Liver (tissue), 9 donors: ENCODE data around the gene FTO. TPM values are rescaled to one million over a fixed set of nuclear protein-coding genes. Genes with fewer than 3 reads are reported as not detected.

Source experiments
- DNase-seq: peaks from one replicate; pipeline ENCODE4 v3.0.0-alpha.2; 2017; ENCODE audit warnings: low spot score
- H3K27ac ChIP-seq, 2 donors: one replicate each; pipeline ENCODE4 v1.7.0; 2013; ENCODE audit warnings: inconsistent platforms in 2 of 2, low read length in 2 of 2, control low read depth in 1 of 2, low read depth in 1 of 2, mild to moderate bottlenecking in 1 of 2
- H3K27me3 ChIP-seq, 4 donors: one replicate each; pipeline versions ENCODE4 v1.6.1 to v1.7.0; 2013; ENCODE audit warnings: low read length in 3 of 4, inconsistent platforms in 1 of 4, mild to moderate bottlenecking in 1 of 4, moderate library complexity in 1 of 4; ENCODE audit not compliant: control insufficient read depth in 4 of 4, insufficient read depth in 4 of 4
- H3K36me3 ChIP-seq, 4 donors: one replicate each; pipeline versions ENCODE4 v1.6.1 to v1.7.0; 2013; ENCODE audit warnings: low read length in 3 of 4, mild to moderate bottlenecking in 3 of 4, low read depth in 1 of 4, moderate library complexity in 1 of 4; ENCODE audit not compliant: control insufficient read depth in 4 of 4, insufficient read depth in 3 of 4
- H3K4me1 ChIP-seq, 4 donors: one replicate each; pipeline versions ENCODE4 v1.6.1 to v1.7.0; 2013; ENCODE audit warnings: low read length in 3 of 4, mild to moderate bottlenecking in 3 of 4, moderate library complexity in 1 of 4; ENCODE audit not compliant: control insufficient read depth in 4 of 4, insufficient read depth in 4 of 4
- H3K4me3 ChIP-seq, 3 donors: one replicate each; pipeline versions ENCODE4 v1.6.1 to v1.7.0; 2013; ENCODE audit warnings: low read length in 3 of 3, control low read depth in 1 of 3, low read depth in 1 of 3, mild to moderate bottlenecking in 1 of 3
- H3K9ac ChIP-seq, 2 donors: one replicate each; pipeline ENCODE4 v1.7.0; 2013; ENCODE audit warnings: low read length in 2 of 2, mild to moderate bottlenecking in 2 of 2, moderate library complexity in 2 of 2, control low read depth in 1 of 2, low read depth in 1 of 2
- H3K9me3 ChIP-seq, 4 donors: one replicate each; pipeline versions ENCODE4 v1.6.1 to v1.7.0; 2013; ENCODE audit warnings: low read length in 3 of 4; ENCODE audit not compliant: control insufficient read depth in 4 of 4
- EGR1 ChIP-seq, 2 donors: IDR thresholded peaks; 2 replicates each; pipeline ENCODE4 v1.6.1; 2016 to 2018; ENCODE audit warnings: antibody characterized with exemption in 2 of 2, low read depth in 2 of 2
- FOXA1 ChIP-seq: IDR thresholded peaks from 2 replicates; pipeline ENCODE4 v1.6.1; 2016; ENCODE audit warnings: antibody characterized with exemption
- FOXA2 ChIP-seq: IDR thresholded peaks from 2 replicates; pipeline ENCODE4 v1.6.1; 2016; ENCODE audit warnings: antibody characterized with exemption
- GABPA ChIP-seq, 2 donors: IDR thresholded peaks in 1 of 2; conservative IDR thresholded peaks in 1 of 2; 2 replicates each; pipeline ENCODE4 v1.6.1; 2016; ENCODE audit warnings: antibody characterized with exemption in 2 of 2, mild to moderate bottlenecking in 1 of 2, moderate library complexity in 1 of 2
- HNF4A ChIP-seq, 2 donors: conservative IDR thresholded peaks; 2 replicates each; pipeline ENCODE4 v1.6.1; 2016; ENCODE audit warnings: antibody characterized with exemption in 2 of 2, mild to moderate bottlenecking in 2 of 2
- JUND ChIP-seq, 2 donors: IDR thresholded peaks; 2 replicates each; pipeline ENCODE4 v1.6.1; 2016; ENCODE audit warnings: antibody characterized with exemption in 2 of 2
- NR2F2 ChIP-seq: IDR thresholded peaks from 2 replicates; pipeline ENCODE4 v1.6.1; 2016; ENCODE audit warnings: antibody characterized with exemption
- RAD21 ChIP-seq, 2 donors: IDR thresholded peaks; 2 replicates each; pipeline ENCODE4 v1.6.1; 2016; ENCODE audit warnings: antibody characterized with exemption in 2 of 2, mild to moderate bottlenecking in 2 of 2
- RXRA ChIP-seq, 2 donors: IDR thresholded peaks; 2 replicates each; pipeline ENCODE4 v1.6.1; 2017 to 2018; ENCODE audit warnings: antibody characterized with exemption in 2 of 2, mild to moderate bottlenecking in 1 of 2
- SP1 ChIP-seq: IDR thresholded peaks from 2 replicates; pipeline ENCODE4 v1.6.1; 2018; ENCODE audit warnings: antibody characterized with exemption, mild to moderate bottlenecking
- TAF1 ChIP-seq: conservative IDR thresholded peaks from 2 replicates; pipeline ENCODE4 v1.6.1; 2016; ENCODE audit warnings: antibody characterized with exemption, mild to moderate bottlenecking
- YY1 ChIP-seq: IDR thresholded peaks from 2 replicates; pipeline ENCODE4 v1.6.1; 2016; ENCODE audit warnings: antibody characterized with exemption, mild to moderate bottlenecking
- WGBS: extraction: QIAGEN DNeasy Blood & Tissue Kit; methylation state at CpG from one replicate; pipeline ENCODE4 v1.1.7; 2013; 5-methylcytosine and 5-hydroxymethylcytosine counted together
- polyA plus RNA-seq, 2 donors: library from polyadenylated mRNA; stranded (reverse) in 1 of 2; unstranded in 1 of 2; fragments of 200-250 nt in 1 of 2; fragments of >200 nt in 1 of 2; fragmentation: Nextera tagmentation in 1 of 2; extraction: Ambion mirVana in 1 of 2; gene quantifications; one replicate each; pipeline versions ENCODE4 v1.2.1 to v1.2.3, GENCODE V29; 2013 to 2015
- total RNA-seq, 2 donors: library from RNA; depleted of rRNA; stranded (reverse); fragments of >200 nt; gene quantifications; one replicate each; pipeline ENCODE4 v1.2.3, GENCODE V29; 2014
- TF ChIP-seq, protein P1 (sequence below): IDR thresholded peaks from 2 replicates; pipeline ENCODE4 v1.6.1; 2016; ENCODE audit warnings: antibody characterized with exemption
- TF ChIP-seq, protein P2 (sequence below): IDR thresholded peaks from 2 replicates; pipeline ENCODE4 v1.6.1; 2016; ENCODE audit warnings: antibody characterized with exemption, mild to moderate bottlenecking
- TF ChIP-seq, protein P3 (sequence below): fragments of 150-350 bp; IDR thresholded peaks from 2 replicates; pipeline ENCODE4 v1.5.1; 2017; ENCODE audit warnings: improper control_type of control experiment, low read depth, low read length; ENCODE audit not compliant: missing input control
- TF ChIP-seq, protein P4 (sequence below): IDR thresholded peaks from 2 replicates; pipeline ENCODE4 v1.6.1; 2016; ENCODE audit warnings: antibody characterized with exemption
- donor health status: healthy.
- donor health status: healthy.
- donor health status: healthy.
- donor health status: healthy.
- donor health status: healthy.

FTO gene
- total and polyA plus RNA-seq, 4 donors = 12.0 to 54.2 (median 24.6) TPM

DNA sequence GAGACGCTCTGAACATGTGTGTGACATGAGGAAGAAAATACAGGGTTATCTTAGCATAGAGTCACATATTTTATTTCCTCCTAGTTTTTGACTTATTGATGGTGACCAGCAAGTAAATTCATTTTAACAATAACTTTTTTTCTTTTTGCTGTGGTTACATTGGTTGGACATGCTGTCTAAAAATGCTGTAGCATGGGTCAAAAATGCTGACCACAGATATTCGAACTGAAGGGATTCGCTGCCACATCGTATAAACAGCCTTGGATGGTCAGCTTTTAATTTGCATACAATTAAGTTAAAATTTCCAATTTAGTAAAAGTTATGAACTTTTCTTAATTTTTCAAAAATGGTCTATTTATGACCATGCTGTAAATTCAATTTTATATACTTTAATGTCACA, 30.8 kb upstream of the FTO start:
- Histone ChIP-seq H3K27ac (no peak overlapping the region), H3K4me1 (no peaks in the 10 kb centered on the region), H3K9ac (no peak overlapping the region), H3K27me3 (no peaks in the 10 kb centered on the region), H3K9me3 (no peaks in the 10 kb centered on the region), H3K4me3 (no peak overlapping the region), H3K36me3 (no peaks in the 10 kb centered on the region)
- TF ChIP-seq SP1 (no peak), JUND (IDR thresholded peaks at IDR 0.05) (no peak), GABPA (IDR thresholded peaks at IDR 0.05 in 1 of 2, conservative IDR thresholded peaks at IDR 0.05 in 1 of 2) (no peak)
- TF ChIP-seq, protein P1, sequence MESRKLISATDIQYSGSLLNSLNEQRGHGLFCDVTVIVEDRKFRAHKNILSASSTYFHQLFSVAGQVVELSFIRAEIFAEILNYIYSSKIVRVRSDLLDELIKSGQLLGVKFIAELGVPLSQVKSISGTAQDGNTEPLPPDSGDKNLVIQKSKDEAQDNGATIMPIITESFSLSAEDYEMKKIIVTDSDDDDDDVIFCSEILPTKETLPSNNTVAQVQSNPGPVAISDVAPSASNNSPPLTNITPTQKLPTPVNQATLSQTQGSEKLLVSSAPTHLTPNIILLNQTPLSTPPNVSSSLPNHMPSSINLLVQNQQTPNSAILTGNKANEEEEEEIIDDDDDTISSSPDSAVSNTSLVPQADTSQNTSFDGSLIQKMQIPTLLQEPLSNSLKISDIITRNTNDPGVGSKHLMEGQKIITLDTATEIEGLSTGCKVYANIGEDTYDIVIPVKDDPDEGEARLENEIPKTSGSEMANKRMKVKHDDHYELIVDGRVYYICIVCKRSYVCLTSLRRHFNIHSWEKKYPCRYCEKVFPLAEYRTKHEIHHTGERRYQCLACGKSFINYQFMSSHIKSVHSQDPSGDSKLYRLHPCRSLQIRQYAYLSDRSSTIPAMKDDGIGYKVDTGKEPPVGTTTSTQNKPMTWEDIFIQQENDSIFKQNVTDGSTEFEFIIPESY = no peak
- TF ChIP-seq, protein P2, sequence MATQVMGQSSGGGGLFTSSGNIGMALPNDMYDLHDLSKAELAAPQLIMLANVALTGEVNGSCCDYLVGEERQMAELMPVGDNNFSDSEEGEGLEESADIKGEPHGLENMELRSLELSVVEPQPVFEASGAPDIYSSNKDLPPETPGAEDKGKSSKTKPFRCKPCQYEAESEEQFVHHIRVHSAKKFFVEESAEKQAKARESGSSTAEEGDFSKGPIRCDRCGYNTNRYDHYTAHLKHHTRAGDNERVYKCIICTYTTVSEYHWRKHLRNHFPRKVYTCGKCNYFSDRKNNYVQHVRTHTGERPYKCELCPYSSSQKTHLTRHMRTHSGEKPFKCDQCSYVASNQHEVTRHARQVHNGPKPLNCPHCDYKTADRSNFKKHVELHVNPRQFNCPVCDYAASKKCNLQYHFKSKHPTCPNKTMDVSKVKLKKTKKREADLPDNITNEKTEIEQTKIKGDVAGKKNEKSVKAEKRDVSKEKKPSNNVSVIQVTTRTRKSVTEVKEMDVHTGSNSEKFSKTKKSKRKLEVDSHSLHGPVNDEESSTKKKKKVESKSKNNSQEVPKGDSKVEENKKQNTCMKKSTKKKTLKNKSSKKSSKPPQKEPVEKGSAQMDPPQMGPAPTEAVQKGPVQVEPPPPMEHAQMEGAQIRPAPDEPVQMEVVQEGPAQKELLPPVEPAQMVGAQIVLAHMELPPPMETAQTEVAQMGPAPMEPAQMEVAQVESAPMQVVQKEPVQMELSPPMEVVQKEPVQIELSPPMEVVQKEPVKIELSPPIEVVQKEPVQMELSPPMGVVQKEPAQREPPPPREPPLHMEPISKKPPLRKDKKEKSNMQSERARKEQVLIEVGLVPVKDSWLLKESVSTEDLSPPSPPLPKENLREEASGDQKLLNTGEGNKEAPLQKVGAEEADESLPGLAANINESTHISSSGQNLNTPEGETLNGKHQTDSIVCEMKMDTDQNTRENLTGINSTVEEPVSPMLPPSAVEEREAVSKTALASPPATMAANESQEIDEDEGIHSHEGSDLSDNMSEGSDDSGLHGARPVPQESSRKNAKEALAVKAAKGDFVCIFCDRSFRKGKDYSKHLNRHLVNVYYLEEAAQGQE = no peak
- WGBS = 97% methylated on average over 4 of the region's 4 CpGs
- no peak for DNase-seq

DNA sequence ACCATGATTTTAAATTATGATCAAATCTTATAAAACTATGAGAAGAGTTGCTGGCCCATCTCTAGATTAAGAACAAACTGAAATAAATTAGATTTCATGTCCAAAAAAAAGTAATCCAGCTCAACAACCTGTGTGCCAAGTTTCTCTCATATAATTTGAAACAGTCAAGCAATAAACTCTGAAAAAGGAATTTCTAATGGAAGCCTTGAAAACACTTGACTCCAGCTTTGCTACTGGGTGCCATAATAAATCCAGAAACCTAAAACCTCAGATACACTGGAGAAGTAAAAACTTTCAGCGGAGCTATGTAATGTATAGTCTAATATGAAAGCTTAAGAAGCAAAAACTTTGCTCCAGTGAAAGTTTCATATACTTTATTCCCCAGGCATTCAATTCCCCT, 25.8 kb upstream of the FTO start:
- Histone ChIP-seq H3K4me1 (no peaks in the 10 kb centered on the region), H3K36me3 (no peaks in the 10 kb centered on the region), H3K9ac (no peak overlapping the region), H3K27ac (no peak overlapping the region), H3K9me3 (no peaks in the 10 kb centered on the region), H3K27me3 (no peaks in the 10 kb centered on the region), H3K4me3 (no peak overlapping the region)
- WGBS = 97% methylated on average over 1 of the region's 1 CpG
- DNase-seq = no peak
- TF ChIP-seq, protein P3, sequence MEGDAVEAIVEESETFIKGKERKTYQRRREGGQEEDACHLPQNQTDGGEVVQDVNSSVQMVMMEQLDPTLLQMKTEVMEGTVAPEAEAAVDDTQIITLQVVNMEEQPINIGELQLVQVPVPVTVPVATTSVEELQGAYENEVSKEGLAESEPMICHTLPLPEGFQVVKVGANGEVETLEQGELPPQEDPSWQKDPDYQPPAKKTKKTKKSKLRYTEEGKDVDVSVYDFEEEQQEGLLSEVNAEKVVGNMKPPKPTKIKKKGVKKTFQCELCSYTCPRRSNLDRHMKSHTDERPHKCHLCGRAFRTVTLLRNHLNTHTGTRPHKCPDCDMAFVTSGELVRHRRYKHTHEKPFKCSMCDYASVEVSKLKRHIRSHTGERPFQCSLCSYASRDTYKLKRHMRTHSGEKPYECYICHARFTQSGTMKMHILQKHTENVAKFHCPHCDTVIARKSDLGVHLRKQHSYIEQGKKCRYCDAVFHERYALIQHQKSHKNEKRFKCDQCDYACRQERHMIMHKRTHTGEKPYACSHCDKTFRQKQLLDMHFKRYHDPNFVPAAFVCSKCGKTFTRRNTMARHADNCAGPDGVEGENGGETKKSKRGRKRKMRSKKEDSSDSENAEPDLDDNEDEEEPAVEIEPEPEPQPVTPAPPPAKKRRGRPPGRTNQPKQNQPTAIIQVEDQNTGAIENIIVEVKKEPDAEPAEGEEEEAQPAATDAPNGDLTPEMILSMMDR = no peak
- TF ChIP-seq TAF1 = no peak
- TF ChIP-seq, protein P2 = no peak
- no peak for TF ChIP-seq RAD21 (IDR thresholded peaks at IDR 0.05)
- TF ChIP-seq FOXA2 = no peak
- no peak for TF ChIP-seq FOXA1
- TF ChIP-seq YY1 = no peak
- TF ChIP-seq HNF4A (conservative IDR thresholded peaks at IDR 0.05) = no peak
- TF ChIP-seq NR2F2 = no peak
- no peak for TF ChIP-seq GABPA (IDR thresholded peaks at IDR 0.05 in 1 of 2, conservative IDR thresholded peaks at IDR 0.05 in 1 of 2)
- TF ChIP-seq JUND (IDR thresholded peaks at IDR 0.05) = no peak
- TF ChIP-seq, protein P1 = no peak
- no peak for TF ChIP-seq EGR1 (IDR thresholded peaks at IDR 0.05; ENCODE audit: low read depth in 2 of 2)
- no peak for TF ChIP-seq RXRA (IDR thresholded peaks at IDR 0.05)
- TF ChIP-seq SP1 = no peak
- TF ChIP-seq, protein P4, sequence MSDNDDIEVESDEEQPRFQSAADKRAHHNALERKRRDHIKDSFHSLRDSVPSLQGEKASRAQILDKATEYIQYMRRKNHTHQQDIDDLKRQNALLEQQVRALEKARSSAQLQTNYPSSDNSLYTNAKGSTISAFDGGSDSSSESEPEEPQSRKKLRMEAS = no peak
